ENCODE measurements around the gene CCT7.

- TF ChIP-seq CTCF (IDR thresholded peaks at IDR 0.05 in 8 of 11, conservative IDR thresholded peaks at IDR 0.05 in 3 of 11), result no peak
- TF ChIP-seq POLR2A (IDR thresholded peaks at IDR 0.05), result no peak
- TF ChIP-seq POLR2AphosphoS5 (IDR thresholded peaks at IDR 0.05), result no peak
These were observed 5.7 kb downstream of the CCT7 start for GRCh38 chr2:73239776-73240175.
